ENCODE data around the gene FAM43A. TPM values are rescaled to one million over a fixed set of nuclear protein-coding genes. Genes with fewer than 3 reads are reported as not detected.

The FAM43A gene
- total and polyA plus RNA-seq, 9 of the 15 experiments (the other 6 are each of a cell fraction or from before 2014, with no cell fraction given) = 0.03 to 1.2 (median 0.21) TPM

GRCh38 chr3:194642769-194643168, 42.9 kb upstream of the FAM43A start:
- Histone ChIP-seq H4K20me1 (replicated peaks; ENCODE audit: control insufficient read depth, insufficient read depth, low read length) (no peaks in the 10 kb centered on the region), H3K79me2 (ENCODE audit: control insufficient read depth, insufficient read depth, low read length) (no peaks in the 10 kb centered on the region), H3K27me3 (ENCODE audit: control insufficient read depth in 2 of 2, insufficient read depth in 2 of 2, low read length in 2 of 2) (no peaks in the 10 kb centered on the region), H3K27ac (ENCODE audit: extremely low read depth, low read depth, low read length) (no peak overlapping the region), H3K4me1 (replicated peaks in 1 of 2; ENCODE audit: control insufficient read depth in 2 of 2, insufficient read depth in 2 of 2, low read length in 2 of 2) (no peaks in the 10 kb centered on the region), H2AFZ (ENCODE audit: low read depth, low read length) (no peak overlapping the region), H3K4me2 (ENCODE audit: insufficient read depth, low read length) (no peak overlapping the region), H3K9me3 (replicated peaks; ENCODE audit: control insufficient read depth, insufficient read depth, low read depth, low read length) (no peaks in the 10 kb centered on the region), H3K36me3 (ENCODE audit: control insufficient read depth, insufficient read depth, low read length) (peaks cover 74% of the 10 kb centered on the region), H3K9ac (ENCODE audit: insufficient read depth in 1 of 2, low read depth in 2 of 2, low read length in 2 of 2) (no peak overlapping the region), H3K9me1 (ENCODE audit: control insufficient read depth, insufficient read depth, low read length) (no peaks in the 10 kb centered on the region), H3K4me3 (no peak overlapping the region)
- no peak for TF ChIP-seq PHF21A (IDR thresholded peaks at IDR 0.05; ENCODE audit: borderline replicate concordance, low read depth)
- TF ChIP-seq ZNF589 (CRISPR knock-in tag; IDR thresholded peaks at IDR 0.05; ENCODE audit: low read depth) = no peak
- TF ChIP-seq NELFE (IDR thresholded peaks at IDR 0.05; ENCODE audit: insufficient read depth, insufficient read length) = no peak
- no peak for TF ChIP-seq EZH2 (IDR thresholded peaks at IDR 0.05; ENCODE audit: borderline replicate concordance, low read depth, low read length)
- TF ChIP-seq HDAC1 (IDR thresholded peaks at IDR 0.05) = no peak
- no peak for TF ChIP-seq ZKSCAN8 (CRISPR knock-in tag; IDR thresholded peaks at IDR 0.05)
- TF ChIP-seq E2F5 (CRISPR knock-in tag; IDR thresholded peaks at IDR 0.05) = no peak
- TF ChIP-seq DIDO1 (tag; IDR thresholded peaks at IDR 0.05; ENCODE audit: low read depth) = no peak
- TF ChIP-seq RREB1 (CRISPR knock-in tag; IDR thresholded peaks at IDR 0.05) = no peak
- POLR2A ChIA-PET = interaction anchor here (1.4 kb wide), 1 partner anchor 9 kb away, joined by 6 read pairs; the partner anchor contains the start of gene TMEM44
- ATAC-seq (no peak), FAIRE-seq (no peak), DNase-seq (ENCODE audit: extremely low read depth in 1 of 4, low spot score in 3 of 4) (no peak)
- in situ Hi-C loops (cut with MboI) = no loop called here
- intact Hi-C loops (cut with micrococcal nuclease) = no loop called here
- CTCF ChIA-PET (ENCODE audit: low intra/inter-chr PET ratio) = no interaction called here
- WGBS (ENCODE audit: insufficient coverage, low coverage, missing lambda C conversion rate) = 84% methylated on average over 2 of the region's 2 CpGs
- no TSS peak for BruUV-seq (replicated peaks)

Measured in K562 (cell line).